LNCAP (cell line): Measurements from ENCODE around the gene KHDC1.
A peak's percentile ranks its signal among the peaks of the same experiment; 100 is the strongest.

Source experiments
- CTCF ChIP-seq: fragments of 450-650 bp; IDR thresholded peaks from 2 replicates; pipeline ENCODE4 v1.5.1; 2017; ENCODE audit warnings: mild to moderate bottlenecking

Gene KHDC1

GRCh38 chr6:73290435-73290834 is 27.4 kb upstream of the KHDC1 start:
- TF ChIP-seq CTCF: no peak

- no peak for TF ChIP-seq CTCF
Observed at GRCh38 chr6:73286752-73287151, 23.8 kb upstream of the KHDC1 start.

GRCh38 chr6:73285674-73286283 is 22.8 kb upstream of the KHDC1 start:
- TF ChIP-seq CTCF: peak; percentile 48; the same call in 1 of the 2 replicates

- no peak for TF ChIP-seq CTCF
Observed at GRCh38 chr6:73282871-73283270, 19.9 kb upstream of the KHDC1 start.

- no peak for TF ChIP-seq CTCF
Observed at GRCh38 chr6:73264446-73264845, 1.4 kb upstream of the KHDC1 start.

GRCh38 chr6:73263570-73263909 is 544 bp upstream of the KHDC1 start:
- TF ChIP-seq CTCF: no peak

GRCh38 chr6:73258721-73259120 is 4.3 kb downstream of the KHDC1 start:
- TF ChIP-seq CTCF: no peak

GRCh38 chr6:73252703-73253102 is 10.3 kb downstream of the KHDC1 start:
- no peak for TF ChIP-seq CTCF
